GM12878 (cell line): ENCODE results near the gene MAML3. TPM values are rescaled to one million over a fixed set of nuclear protein-coding genes. Genes with fewer than 3 reads are reported as not detected.

Experiments used
- ATAC-seq: fragments of 200-7000 bp; cut with Tn5 transposase; 3 replicates; pipeline ENCODE4 v1.9.1; 2020; ENCODE audit warnings: mild to moderate bottlenecking, moderate library complexity
- BruUV-seq: library from RNA; stranded (reverse); fragments of 400-500 nt; replicated peaks from 2 replicates; lab custom pipeline; 2021; lab: Mats Ljungman, UMichigan
- CTCF ChIA-PET: fragments of 300-600 bp; sonication (Branson Sonifier 250); formaldehyde crosslinking; extraction: SDS; loops from one replicate; lab custom pipeline; 2021; ENCODE audit warnings: inconsistent platforms; lab: Yijun Ruan, JAX
- POLR2A ChIA-PET: fragments of 350-600 bp; formaldehyde crosslinking; extraction: SDS; loops from one replicate; lab custom pipeline; 2021; ENCODE audit warnings: inconsistent platforms; lab: Charles Lee
- RAD21 ChIA-PET: fragments of 300-600 bp; sonication (Branson Sonifier 250); formaldehyde crosslinking; loops from one replicate; lab custom pipeline; 2023; ENCODE audit warnings: antibody characterized with exemption; ENCODE audit not compliant: unreplicated experiment; lab: Charles Lee
- SMC1A ChIA-PET: fragments of 300-600 bp; sonication (Branson Sonifier 250); formaldehyde crosslinking; loops from one replicate; lab custom pipeline; 2023; ENCODE audit not compliant: unreplicated experiment, uncharacterized antibody; lab: Charles Lee
- DNase-seq: peaks from one replicate; pipeline ENCODE4 v3.0.0-alpha.2; 2011; ENCODE audit warnings: low read depth, low spot score
- FAIRE-seq: peaks from 3 replicates; lab custom pipeline; 2011; peaks lifted over from hg19 to GRCh38; lab: Jason Lieb, UNC
- H2AFZ ChIP-seq: 2 replicates; pipeline ENCODE4 v1.6.0; 2011; ENCODE audit warnings: low read depth, low read length, control low read depth; ENCODE audit not compliant: control insufficient read depth
- H3K27ac ChIP-seq: 2 replicates; pipeline ENCODE4 v1.5.1; 2011; ENCODE audit warnings: control low read depth; ENCODE audit not compliant: control insufficient read depth, insufficient read depth
- H3K27me3 ChIP-seq, 2 experiments: replicated peaks in 1 of 2; 2 replicates each; pipeline versions ENCODE4 v1.6.0 to v1.6.1; 2011; ENCODE audit warnings: low read length in 1 of 2; ENCODE audit not compliant: control insufficient read depth in 2 of 2, insufficient read depth in 2 of 2
- H3K36me3 ChIP-seq, 2 experiments: 2 replicates each; pipeline ENCODE4 v1.5.1; 2011; ENCODE audit warnings: low read length in 1 of 2; ENCODE audit not compliant: control insufficient read depth in 2 of 2, insufficient read depth in 2 of 2
- H3K4me1 ChIP-seq: 2 replicates; pipeline ENCODE4 v1.6.1; 2011; ENCODE audit warnings: mild to moderate bottlenecking, low read length, moderate library complexity, mixed read lengths; ENCODE audit not compliant: control insufficient read depth, insufficient read depth
- H3K4me2 ChIP-seq: 2 replicates; pipeline ENCODE4 v1.6.0; 2011; ENCODE audit warnings: control low read depth; ENCODE audit not compliant: control insufficient read depth, insufficient read depth
- H3K4me3 ChIP-seq: fragments of 200-600 bp; sonication (generic); 2 replicates; pipeline ENCODE4 v1.5.1; 2016
- H3K79me2 ChIP-seq: 2 replicates; pipeline ENCODE4 v1.6.0; 2011; ENCODE audit warnings: low read length; ENCODE audit not compliant: control insufficient read depth, insufficient read depth
- H3K9ac ChIP-seq: 2 replicates; pipeline ENCODE4 v1.8.0; 2011; ENCODE audit warnings: low read length, control low read depth, mixed read lengths; ENCODE audit not compliant: control insufficient read depth, insufficient read depth
- H3K9me3 ChIP-seq: replicated peaks from 3 replicates; pipeline ENCODE4 v1.5.1; 2011; ENCODE audit warnings: mild to moderate bottlenecking, low read length; ENCODE audit not compliant: control insufficient read depth, insufficient read depth
- H4K20me1 ChIP-seq: 2 replicates; pipeline ENCODE4 v1.6.0; 2011; ENCODE audit not compliant: control insufficient read depth, insufficient read depth
- BCLAF1 ChIP-seq: fragments of 450-650 bp; IDR thresholded peaks from 2 replicates; pipeline ENCODE4 v1.6.1; 2017; ENCODE audit warnings: antibody characterized with exemption, mild to moderate bottlenecking, moderate library complexity
- E4F1 ChIP-seq: fragments of 450-650 bp; IDR thresholded peaks from 2 replicates; pipeline ENCODE4 v1.6.1; 2018; ENCODE audit warnings: borderline replicate concordance, mild to moderate bottlenecking; ENCODE audit not compliant: partially characterized antibody
- ETV6 ChIP-seq, 2 experiments: fragments of 450-650 bp in 1 of 2; IDR thresholded peaks in 1 of 2; conservative IDR thresholded peaks in 1 of 2; 2 replicates each; pipeline ENCODE4 v1.6.1; 2014; ENCODE audit warnings: antibody characterized with exemption in 1 of 2, borderline replicate concordance in 1 of 2, low read depth in 1 of 2, mild to moderate bottlenecking in 1 of 2, moderate library complexity in 1 of 2
- FOXK2 ChIP-seq: fragments of 450-650 bp; IDR thresholded peaks from 2 replicates; pipeline ENCODE4 v1.6.1; 2017; ENCODE audit warnings: mild to moderate bottlenecking, moderate library complexity
- PML ChIP-seq: IDR thresholded peaks from 2 replicates; pipeline ENCODE4 v1.6.1; 2012; ENCODE audit warnings: low read length, inconsistent platforms
- RAD51 ChIP-seq: fragments of 450-650 bp; IDR thresholded peaks from 2 replicates; pipeline ENCODE4 v1.6.1; 2016; ENCODE audit warnings: moderate library complexity, mild to moderate bottlenecking, inconsistent platforms
- RELA ChIP-seq: fragments of 450-650 bp; IDR thresholded peaks from 2 replicates; pipeline ENCODE4 v1.8.0; 2014; ENCODE audit warnings: borderline replicate concordance; ENCODE audit not compliant: partially characterized antibody
- SRF ChIP-seq, 2 experiments: IDR thresholded peaks; 2 replicates each; pipeline ENCODE4 v1.6.1; 2011; ENCODE audit warnings: low read depth in 2 of 2, low read length in 2 of 2, mild to moderate bottlenecking in 1 of 2, moderate library complexity in 1 of 2
- YBX1 ChIP-seq: fragments of 450-650 bp; IDR thresholded peaks from 2 replicates; pipeline ENCODE4 v1.6.1; 2016; ENCODE audit warnings: antibody characterized with exemption
- ZZZ3 ChIP-seq: IDR thresholded peaks from 2 replicates; pipeline ENCODE4 v1.6.1; 2011; ENCODE audit warnings: low read depth; ENCODE audit not compliant: control insufficient read depth, insufficient read length
- WGBS: methylation state at CpG from one replicate; pipeline ENCODE4 v1.1.6; 2016; ENCODE audit warnings: low lambda C conversion rate; ENCODE audit not compliant: insufficient replicate concordance, insufficient coverage; ENCODE audit errors: missing lambda C conversion rate; 5-methylcytosine and 5-hydroxymethylcytosine counted together
- in situ Hi-C: fragments of 300-500 bp; cut with MboI; formaldehyde crosslinking; loops from 9 replicates; pipeline ENCODE4 v1.14.3; 2018; ENCODE audit warnings: mixed read lengths
- intact Hi-C: fragments of 100-400 bp; cut with micrococcal nuclease; formaldehyde crosslinking; loops from one replicate; pipeline ENCODE4 v1.14.2; 2022; ENCODE audit not compliant: unreplicated experiment
- polyA plus RNA-seq, 11 experiments: library from polyadenylated mRNA; depleted of rRNA in 4 of 11; unstranded in 6 of 11; stranded (reverse) in 5 of 11; fragments of >200 nt; fragmentation: Nextera tagmentation in 4 of 11; fragmentation: Illumina TruSeq in 1 of 11; extraction: Ambion mirVana in 4 of 11; extraction: Trizol in 1 of 11; gene quantifications; 1 replicate in 1 of 11; 2 replicates in 10 of 11; pipeline versions ENCODE4 v1.2.1 to v1.2.3, GENCODE V29; 2011 to 2016; ENCODE audit warnings: inconsistent platforms in 2 of 11, missing spikeins in 2 of 11, low read depth in 1 of 11
- total RNA-seq, 4 experiments: library from RNA; depleted of rRNA in 3 of 4; stranded (reverse); fragments of >200 nt in 3 of 4; fragmentation: Illumina TruSeq in 1 of 4; extraction: Trizol in 1 of 4; gene quantifications; 2 replicates each; pipeline versions ENCODE4 v1.2.1 to v1.2.3, GENCODE V29; 2013 to 2021

MAML3 gene
- total and polyA plus RNA-seq, 10 of the 15 experiments (the other 5 are each of a cell fraction or from before 2014, with no cell fraction given) = under 0.01 to 0.53 (median 0.06) TPM; not detected in 2

GRCh38 chr4:139845453-139846093 lies 308.4 kb downstream of the MAML3 start:
- no peak for ATAC-seq
- Histone ChIP-seq H2AFZ (no peak overlapping the region), H3K4me2 (no peak overlapping the region), H3K4me1 (no peaks in the 10 kb centered on the region), H3K36me3 (no peaks in the 10 kb centered on the region), H3K27ac (no peak overlapping the region), H3K9me3 (no peaks in the 10 kb centered on the region), H3K79me2 (no peaks in the 10 kb centered on the region), H3K27me3 (peaks cover 3 to 5% of the 10 kb centered on the region in 2 experiments; a peak in 3 of 4 replicates), H4K20me1 (no peaks in the 10 kb centered on the region), H3K4me3 (no peak overlapping the region), H3K9ac (no peak overlapping the region)
- DNase-seq = no peak
- POLR2A ChIA-PET = no interaction called here
- WGBS = 0% methylated on average over 3 of the region's 3 CpGs
- no peak for TF ChIP-seq YBX1
- in situ Hi-C loops (no loop called here), intact Hi-C loops (no loop called here)
- RAD21 ChIA-PET = no interaction called here
- CTCF ChIA-PET = no interaction called here
- FAIRE-seq = no peak
- SMC1A ChIA-PET = no interaction called here
- no TSS peak for BruUV-seq

- intact Hi-C loops = no loop called here
- Histone ChIP-seq H3K4me2 (no peak overlapping the region), H3K79me2 (no peaks in the 10 kb centered on the region), H2AFZ (no peak overlapping the region), H3K4me3 (no peak overlapping the region), H3K9ac (no peak overlapping the region), H3K9me3 (no peaks in the 10 kb centered on the region), H4K20me1 (no peaks in the 10 kb centered on the region), H3K4me1 (no peaks in the 10 kb centered on the region), H3K27me3 (peaks cover 3 to 5% of the 10 kb centered on the region in 2 experiments; a peak in 3 of 4 replicates), H3K27ac (no peak overlapping the region), H3K36me3 (no peaks in the 10 kb centered on the region)
- BruUV-seq = no TSS peak
- FAIRE-seq (no peak), DNase-seq (no peak), ATAC-seq (no peak)
- ChIA-PET SMC1A (no interaction called here), CTCF (no interaction called here), RAD21 (no interaction called here), POLR2A (no interaction called here)
- in situ Hi-C loops = no loop called here
- TF ChIP-seq SRF (IDR thresholded peaks at IDR 0.05; ENCODE audit: low read depth in 2 of 2, low read length in 2 of 2) = no peak
- no peak for TF ChIP-seq ZZZ3
- no peak for TF ChIP-seq E4F1
- no peak for TF ChIP-seq RELA
- no peak for TF ChIP-seq PML
- TF ChIP-seq ETV6 (conservative IDR thresholded peaks at IDR 0.05 in 1 of 2, IDR thresholded peaks at IDR 0.05 in 1 of 2; ENCODE audit: borderline replicate concordance in 1 of 2, low read depth in 1 of 2) = no peak
- no peak for TF ChIP-seq FOXK2
- TF ChIP-seq RAD51 = no peak
- TF ChIP-seq BCLAF1 = no peak
These were observed 309.4 kb downstream of the MAML3 start for GRCh38 chr4:139844459-139845036.
